GM18861 (cell line): Measurements from ENCODE around the gene GAPVD1.
A peak's percentile ranks its signal among the peaks of the same experiment; 100 is the strongest.

ENCODE experiments used
- ATAC-seq: cut with Tn5 transposase; IDR thresholded peaks from one replicate; pipeline ENCODE4 v1.9.1; 2021; ENCODE audit not compliant: unreplicated experiment

GAPVD1 gene

DNA sequence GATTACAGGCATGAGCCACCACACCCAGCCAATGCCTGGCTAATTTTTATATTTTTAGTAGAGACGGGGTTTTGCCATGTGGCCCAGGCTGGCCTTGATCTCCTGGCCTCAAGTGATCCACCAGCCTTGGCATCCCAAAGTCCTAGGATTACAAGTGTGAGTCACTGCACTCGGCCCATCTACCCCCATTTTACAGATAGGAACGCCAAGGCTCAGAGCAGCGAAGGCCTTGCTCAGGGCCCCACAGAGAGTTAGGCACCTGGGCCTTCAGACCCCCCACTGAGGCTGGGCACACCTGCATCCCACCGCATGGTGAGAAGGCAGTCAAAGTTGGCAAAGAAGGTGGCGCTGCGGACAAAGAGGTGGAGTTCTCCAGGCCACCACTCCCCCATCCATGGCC lies 143.1 kb downstream of the GAPVD1 start:
- no peak for ATAC-seq

GRCh38 chr9:125405938-125406809 lies 144.5 kb downstream of the GAPVD1 start:
- ATAC-seq, result no peak

DNA sequence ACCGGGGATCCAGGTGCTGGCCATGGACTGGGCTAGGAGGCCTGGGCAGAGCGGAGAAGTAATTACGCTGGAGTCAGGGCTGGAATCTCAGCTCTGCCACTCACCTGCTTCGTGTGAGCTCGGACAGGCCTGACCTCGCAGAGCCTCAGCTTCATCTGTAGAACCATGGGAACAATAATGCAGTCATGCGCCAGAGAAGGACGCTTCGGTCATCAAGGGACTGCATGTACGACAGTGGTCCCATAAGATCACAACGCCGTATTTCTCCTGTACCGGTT lies 145.1 kb downstream of the GAPVD1 start:
- no peak for ATAC-seq

DNA sequence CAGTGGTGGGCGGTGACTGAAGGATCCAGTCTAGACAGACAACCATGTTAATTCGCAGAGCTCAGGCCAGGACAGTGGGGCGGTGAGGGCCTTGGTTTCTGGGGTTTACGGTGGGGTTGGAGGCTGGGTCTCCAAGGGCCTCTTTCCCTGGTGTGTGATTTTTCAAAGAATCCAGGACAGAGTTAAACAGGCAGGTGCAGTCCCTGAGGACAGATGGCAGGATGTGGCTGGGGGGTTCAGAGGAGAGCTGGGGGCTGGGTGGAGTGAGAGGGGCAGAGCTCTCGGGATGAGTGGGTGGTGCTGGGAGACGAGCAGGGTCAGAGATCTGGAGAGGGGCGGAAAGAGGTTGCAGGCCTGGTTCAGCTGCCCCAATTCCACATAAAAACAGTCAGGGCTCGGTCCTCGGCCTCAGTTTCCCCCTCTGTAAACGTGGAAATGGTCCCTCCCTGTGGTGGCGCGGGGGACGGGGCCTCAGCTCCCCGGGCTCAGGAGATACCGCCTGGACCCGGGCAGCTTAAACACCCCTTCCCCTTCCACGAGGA lies 145.9 kb downstream of the GAPVD1 start:
- ATAC-seq, result no peak

DNA sequence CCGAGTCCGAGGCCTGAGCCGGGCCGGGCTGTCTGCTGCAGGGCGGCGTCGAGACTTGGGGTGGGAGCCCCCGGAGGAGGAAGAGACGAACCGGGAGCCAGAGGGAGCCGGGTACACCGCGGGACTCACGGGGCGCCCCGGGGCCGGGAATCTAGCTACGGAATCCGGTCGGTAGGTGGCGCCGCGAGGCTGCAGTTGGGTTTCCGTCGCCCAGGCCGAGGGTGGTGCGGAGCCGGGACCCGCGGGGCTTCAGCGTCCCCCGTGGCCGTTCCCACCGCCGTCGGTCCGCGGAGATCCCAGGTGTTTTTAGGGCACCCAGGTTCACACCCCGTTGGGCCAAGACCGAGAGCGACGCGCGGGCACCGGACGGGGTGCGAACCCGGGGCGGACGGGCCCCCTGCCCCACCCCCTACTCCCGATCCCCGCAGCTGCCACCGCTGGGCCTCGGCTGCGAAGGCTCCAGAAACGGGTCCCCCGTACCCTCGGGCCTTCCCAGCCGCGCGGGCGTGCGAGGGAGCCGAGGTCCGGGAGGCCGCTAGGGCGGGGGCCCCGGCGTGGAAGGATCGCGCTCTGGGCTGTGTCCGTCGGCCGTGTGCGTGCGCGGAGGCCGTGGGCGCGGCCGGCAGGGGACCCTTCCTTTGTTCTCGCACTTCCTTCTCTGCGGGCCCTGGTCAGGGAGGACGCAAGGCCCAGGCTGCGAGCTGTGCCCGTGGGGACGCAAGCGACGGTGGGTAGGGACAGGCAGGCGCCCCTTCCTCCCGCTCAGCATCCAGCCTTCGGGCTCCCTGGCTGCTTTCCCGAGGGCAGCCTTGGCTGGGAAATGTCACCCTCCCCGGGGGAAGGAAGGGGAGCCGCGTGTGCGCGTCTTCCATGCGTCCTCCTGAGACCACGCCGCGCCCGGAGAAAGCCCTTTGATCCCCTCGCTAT lies 146.6 kb downstream of the GAPVD1 start:
- ATAC-seq, result peak; percentile 55

DNA sequence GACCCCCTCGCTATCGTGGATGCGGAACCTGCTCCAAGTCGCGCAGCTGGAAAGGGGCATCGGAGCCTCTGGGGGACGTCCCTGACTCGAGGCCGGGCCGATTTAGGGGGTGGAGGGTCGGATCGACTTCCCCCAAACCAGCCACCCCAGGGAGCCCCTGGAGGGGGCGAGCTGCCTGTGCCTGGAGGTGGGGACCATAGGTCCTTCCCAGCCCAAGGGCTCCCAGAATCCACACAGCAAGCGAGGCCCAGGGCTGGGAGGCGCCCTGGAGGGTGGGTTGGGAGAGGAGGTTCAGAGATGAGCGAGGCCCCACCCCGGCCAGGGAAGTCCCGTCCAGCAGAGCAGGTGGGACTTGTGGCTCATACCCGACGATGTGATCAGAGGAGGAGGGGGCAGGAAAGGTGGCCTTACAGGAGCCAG lies 147.6 kb downstream of the GAPVD1 start:
- ATAC-seq, result no peak

DNA sequence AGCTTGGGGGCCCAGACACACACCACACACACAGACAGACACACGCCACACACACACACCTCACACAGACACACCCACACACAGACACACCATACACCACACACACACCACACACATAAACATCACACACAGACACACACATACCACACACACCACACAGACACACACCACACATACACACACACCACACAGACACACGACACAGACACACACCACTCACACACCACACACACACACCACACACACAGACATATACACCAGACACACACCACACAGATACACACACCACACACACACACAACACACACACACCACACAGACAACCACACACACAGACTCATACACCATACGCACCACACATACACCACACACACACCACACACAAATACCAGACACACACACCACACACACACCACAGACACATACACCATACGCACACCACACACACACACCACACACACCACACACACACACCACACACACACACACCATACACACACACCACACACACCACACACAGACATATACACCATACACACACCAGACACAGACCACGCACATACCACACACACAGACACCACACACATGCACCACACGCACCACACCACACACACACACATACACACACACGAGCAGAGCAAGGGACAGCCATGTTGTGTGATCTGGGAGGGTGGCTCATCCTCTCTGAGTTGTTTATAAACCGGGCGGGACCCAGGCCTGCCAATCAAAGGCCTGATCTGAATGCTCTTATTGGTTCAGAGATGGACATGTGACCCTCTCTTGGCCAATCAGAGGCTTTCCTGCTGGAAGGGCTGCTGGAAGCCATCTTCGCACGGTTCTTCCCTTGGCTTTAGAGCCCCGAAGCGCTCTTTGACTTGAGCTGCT lies 148.3 kb downstream of the GAPVD1 start:
- ATAC-seq, result no peak

DNA sequence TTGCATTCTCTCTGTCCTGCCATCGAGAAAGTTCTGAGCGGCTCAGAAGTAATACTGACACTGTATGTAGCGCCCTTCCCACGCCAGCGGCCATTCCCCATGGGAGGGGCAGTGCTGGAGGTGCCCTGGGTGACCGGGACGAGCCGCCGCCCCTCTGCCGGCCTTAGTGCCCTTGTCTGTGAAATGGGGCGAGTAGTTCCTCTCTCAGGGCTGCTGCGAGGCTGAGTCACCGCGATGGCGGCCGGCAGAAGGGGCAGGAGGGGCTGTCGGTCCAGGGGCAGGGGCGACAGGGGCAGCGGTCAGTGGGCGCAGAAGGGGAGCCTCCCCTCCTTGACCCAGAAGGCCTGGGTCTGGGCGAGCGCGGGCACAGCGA lies 148.9 kb downstream of the GAPVD1 start:
- ATAC-seq, result no peak

DNA sequence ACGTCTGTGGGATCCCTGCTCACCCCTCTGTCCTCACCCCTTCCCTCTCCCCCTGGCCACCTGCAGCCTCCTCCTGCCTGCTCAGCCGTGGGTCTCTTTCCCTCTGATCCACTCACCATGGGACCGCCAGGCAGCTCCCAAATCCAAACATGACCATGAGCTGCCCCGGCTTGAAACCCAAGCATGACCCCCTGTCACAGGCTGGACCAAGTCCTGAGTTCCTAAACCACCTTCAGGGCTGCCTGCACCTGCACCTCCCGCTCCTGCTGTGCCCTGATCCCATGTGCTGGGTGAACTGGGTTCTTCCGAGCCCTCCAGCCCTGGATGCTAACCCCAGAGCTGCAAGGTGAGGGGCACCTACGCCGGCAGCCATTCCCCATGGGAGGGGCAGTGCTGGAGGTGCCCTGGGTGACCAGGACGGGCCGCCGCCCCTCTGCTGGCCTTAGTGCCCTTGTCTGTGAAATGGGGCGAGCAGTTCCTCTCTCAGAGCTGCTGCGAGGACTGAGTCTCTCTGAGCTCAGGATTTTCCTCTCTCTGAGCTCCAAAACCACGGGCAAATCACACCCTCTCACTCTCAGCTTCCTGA lies 149.6 kb downstream of the GAPVD1 start:
- ATAC-seq, result no peak

DNA sequence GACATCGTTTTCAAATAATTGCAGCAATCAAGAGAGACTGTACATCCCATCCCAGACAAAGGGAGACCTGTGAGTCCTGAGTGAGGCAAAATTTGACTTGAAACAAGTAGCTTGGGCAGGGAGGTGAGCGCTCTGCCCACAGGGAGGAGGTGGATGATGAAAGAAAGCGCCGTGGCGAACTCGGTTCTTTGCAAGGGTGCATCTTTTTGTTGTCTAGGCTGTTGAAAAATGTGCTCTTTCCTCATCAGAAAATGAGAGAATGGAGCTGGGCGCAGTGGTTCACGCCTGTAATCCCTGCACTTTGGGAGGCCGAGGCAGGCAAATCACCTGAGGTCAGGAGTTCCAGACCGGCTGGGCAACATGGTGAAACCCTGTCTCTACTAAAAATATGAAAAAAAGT lies 150.5 kb downstream of the GAPVD1 start:
- no peak for ATAC-seq

- no peak for ATAC-seq
Observed at GRCh38 chr9:125413579-125413978, 152.0 kb downstream of the GAPVD1 start.

GRCh38 chr9:125415583-125416460 lies 154.2 kb downstream of the GAPVD1 start:
- no peak for ATAC-seq

DNA sequence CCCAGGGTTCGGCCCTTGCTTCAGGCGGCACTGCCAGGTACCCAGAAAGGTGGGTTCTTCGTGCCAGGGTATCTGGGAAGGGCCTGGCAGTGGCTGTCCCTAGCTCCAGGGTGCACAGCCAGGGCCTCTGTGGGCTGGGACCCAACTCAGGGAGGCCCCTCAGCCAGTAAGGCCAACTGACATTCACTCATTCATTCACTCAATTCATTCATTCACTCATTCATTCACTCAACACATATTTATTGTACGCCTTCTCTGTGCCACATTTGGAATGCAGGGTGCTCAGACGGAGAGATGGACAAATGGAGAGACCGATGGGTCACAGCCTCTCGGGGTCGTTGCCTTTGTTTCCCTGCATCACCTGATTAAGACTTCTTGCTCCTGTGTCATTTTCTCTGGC lies 154.9 kb downstream of the GAPVD1 start:
- ATAC-seq, result no peak
